ENCODE results near the gene SLC25A41.
"Not testable (repeated sequence)": the region's sequence is repeated elsewhere in the genome, so short reads cannot be mapped to it uniquely, and the experiment has no call there.

The SLC25A41 gene

DNA sequence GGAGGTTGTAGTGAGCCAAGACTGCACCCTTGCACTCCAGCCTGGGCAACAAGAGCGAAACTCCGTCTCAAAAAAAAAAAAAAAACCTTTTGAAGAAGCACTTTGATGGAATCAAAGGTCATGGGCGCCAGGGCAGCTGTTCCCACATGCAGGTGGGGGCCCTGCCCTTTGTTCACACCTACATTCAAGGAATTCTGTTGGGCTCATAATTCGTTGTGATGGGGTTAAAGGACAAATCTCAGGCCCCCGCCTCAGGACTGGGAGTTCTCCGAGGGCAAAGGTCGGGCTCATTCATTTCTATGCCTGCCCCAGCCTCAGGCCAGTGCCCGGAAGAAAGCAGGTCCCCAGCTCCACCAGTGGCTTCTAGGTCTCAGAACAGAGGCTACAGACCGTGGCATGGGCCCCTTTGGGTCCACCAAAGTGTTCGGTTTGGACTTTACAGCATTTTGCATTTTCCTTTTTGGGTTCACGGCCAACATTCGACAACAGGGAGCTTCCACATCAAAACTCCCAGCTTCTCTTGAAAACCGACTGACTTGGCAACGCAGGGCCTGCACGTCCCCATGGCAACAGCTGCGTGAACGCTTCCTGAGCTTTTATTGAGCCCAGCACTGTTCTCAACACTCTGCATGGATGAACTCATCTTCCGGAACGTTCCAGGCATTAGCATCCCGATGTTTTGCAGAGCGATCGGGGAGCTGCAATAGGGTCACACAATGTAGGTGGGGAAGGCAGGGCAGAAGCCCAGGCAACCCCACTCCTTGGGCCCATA lies 30.5 kb downstream of the SLC25A41 start:
- peak; percentile 21 for DNase-seq

DNA sequence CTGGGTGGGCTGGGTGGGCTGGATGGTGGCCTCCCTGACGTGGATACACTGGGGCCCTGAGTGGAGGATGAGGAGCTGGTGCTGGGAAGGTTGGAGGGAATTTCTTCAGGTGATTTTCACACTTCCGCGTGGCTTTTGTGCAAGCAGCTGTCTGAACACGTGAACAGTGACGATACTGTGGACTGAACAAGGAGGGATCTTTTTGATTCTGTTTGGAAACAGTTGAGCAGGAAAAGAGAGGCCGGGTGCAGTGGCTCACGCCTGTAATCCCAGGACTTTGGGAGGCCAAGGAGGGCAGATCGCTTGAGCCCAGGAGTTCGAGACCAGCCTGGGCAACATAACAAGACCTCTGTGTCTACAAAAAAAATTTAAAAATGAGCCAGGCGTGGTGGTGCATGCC lies 31.5 kb downstream of the SLC25A41 start:
- DNase-seq: no peak

DNA sequence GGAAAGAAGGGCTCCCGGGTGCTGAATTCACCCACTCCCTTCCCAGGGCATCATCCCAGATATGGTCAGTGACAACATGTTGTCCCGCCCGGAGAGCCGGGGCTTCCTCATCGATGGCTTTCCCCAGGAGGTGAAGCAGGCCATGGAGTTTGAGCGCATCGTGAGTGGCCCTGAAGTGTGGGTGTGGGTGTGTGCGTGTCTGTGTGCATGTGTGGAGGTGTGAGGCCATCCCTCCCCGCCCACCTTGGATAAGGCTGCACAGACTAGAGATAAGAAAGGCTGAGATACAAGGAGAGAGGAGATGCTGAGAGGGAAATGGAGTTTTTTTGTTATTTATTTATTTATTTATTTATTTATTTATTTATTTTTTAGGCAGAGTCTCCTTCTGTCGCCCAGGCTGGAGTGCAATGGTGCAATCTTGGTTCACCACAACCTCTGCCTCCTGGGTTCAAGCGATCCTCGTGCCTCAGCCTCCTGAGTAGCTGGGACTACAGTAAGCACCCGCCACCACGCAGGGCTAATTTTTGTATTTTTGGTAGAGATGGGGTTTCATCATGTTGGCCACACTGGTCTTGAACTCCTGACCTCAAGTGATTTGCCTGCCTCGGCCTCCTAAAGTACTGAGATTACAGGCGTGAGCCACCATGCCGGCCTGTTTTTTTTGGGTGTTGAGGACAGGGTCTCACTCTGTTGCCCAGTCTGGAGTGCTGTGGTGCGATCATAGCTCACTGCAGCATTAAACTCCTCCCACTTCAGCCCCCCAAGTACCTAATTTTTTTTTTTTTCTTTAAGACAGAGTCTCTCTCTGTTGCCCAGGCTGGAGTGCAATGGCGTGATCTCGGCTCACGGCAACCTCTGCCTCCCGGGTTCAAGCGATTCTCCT lies 33.3 kb downstream of the SLC25A41 start:
- DNase-seq: not testable (repeated sequence)

DNA sequence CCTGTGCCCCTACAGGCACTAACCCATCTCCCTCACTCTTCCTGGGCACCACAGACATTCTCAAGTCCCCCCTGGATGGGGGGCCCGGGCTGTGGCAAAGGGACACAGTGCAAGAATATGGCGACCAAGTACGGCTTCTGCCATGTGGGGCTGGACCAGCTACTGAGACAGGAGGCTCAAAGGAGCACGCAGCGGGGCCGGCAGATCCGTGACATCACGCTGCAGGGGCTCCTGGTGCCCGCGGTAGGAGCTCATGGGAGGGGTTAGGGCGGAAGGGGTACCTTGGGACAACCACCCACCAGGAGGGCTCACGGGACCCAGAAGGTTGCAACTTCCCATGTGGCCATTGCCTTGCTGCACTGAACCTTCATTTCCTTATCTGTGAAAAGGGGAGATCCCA lies 37.3 kb downstream of the SLC25A41 start:
- DNase-seq: no peak

DNA sequence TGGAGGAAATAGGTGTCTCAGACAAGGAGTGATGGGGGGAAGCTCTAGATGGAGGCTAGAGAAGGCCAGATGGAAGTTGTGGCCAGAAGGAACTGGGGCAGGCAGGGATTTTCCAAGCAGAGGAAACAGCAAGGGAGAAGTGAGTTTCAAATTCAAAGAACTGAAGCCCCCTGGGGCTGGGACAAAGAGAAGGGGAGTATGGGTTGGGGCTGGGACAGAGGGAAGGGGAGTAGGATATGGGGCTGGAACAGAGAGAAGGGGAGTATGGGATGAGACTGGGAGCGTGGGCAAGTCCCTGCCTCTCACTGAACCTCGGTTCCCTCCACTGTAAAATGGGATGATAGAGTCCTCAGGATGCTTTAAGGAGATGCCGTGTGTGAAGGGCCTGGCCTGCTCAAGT lies 38.7 kb downstream of the SLC25A41 start:
- DNase-seq: no peak

DNA sequence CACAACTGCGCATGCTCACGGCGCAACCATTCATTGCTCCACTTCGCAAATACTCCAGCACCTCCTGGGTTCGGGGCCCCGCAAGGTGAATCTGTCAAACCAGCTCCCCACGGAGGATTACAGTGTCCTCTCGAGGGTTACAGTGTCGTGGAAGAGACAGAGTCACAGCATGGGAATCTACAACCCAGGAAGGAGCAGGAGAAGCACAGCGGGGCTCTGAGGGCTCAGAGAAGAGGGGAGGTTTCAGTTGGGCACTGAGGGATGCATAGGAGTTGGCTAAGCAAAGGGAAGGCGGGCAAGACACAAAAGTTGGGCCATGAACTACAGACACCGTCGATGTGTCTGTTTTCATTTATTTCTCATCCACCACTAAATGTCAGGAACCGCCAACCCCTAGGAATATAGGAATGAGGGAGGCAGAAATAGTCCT lies 39.6 kb downstream of the SLC25A41 start:
- DNase-seq: no peak

DNA sequence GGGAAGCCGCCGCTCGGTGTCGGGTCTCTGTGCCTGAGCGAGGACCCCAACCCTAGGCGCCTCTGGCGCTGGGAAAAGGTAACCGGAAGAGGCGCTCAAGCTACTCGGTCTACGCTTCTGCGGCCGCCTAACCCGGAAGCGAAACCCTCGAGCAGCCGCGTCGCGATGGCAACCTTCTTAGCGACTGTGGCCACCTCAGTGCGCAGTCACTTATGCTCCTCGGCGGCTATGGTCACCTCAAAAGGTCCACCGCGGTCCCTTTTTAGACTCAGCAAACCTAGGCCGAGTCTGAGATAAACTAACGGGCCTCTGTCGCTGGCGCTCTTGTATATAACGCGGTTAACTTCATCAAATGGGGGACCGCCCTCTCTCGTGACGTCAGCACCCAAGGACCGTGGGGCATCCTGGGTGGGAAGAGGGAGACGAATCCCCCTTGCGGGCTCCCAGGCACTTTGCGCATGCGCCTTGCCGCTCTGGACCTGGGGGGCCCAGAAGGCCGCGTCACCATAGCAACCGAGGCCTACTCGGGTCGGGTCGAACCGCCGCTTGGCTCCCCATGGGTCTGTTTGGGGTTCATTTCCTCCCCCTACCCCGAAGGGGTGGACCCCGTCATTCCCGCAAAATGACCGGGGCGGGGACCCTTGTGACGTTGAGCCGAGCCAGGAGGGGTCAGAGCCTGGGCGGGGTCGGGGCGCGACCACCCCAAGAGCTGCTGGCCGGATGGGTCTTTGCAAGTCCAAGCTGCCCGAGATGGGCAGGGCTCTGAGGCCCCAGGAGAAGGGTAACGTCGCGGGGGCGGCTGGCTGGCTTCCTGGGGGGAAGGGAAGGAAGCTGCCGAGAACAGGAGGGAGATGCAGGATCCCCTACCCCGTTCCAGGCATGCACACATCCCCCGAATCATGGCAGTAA lies 40.2 kb downstream of the SLC25A41 start, which contains the start of gene GTF2F1:
Gene GTF2F1 (minus strand): TSS at position 91 of the 909 bp plus-strand sequence. CDS start 169 bp downstream, outside the sequence.
- DNase-seq: peak; percentile 94

DNA sequence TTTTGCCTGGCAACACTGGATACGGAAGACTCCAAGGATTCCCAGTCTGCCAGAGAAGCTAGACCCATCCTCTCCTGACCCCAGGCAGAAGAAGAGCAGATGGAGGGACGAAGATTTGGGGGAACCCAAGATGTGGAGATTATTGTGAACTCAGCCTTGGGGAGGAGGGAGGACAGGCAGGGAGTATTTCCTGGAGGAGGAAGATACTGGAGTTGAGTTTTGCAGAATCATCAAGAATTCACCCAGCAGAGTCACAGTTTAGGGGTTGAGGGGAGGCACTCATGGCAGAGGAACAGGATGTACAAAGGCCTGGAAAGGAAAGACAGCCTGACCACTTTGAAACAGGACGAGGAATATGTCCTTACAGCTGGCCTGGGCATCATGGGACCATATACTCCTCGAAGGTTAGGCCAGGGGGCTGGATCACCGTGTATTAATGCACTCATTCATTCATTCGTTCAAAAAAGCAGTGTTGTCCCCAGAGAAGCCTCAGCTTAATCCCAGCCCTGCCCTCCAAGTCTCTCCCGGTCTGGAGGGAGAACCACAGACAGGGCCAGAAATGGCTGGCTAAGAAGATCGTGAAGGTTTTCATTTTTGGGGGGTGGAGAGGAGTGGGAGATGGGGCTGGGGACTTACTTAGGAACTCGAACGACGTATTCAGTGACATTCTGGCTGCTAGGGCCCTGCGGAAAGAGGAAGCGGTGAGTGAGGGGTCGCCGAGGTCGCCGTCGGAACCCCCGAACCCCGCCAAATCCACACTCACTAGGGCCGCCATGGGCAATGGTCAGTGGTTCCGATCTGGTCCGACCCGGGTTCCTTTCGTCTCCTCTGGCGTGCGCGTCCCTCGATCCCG lies 41.1 kb downstream of the SLC25A41 start:
- DNase-seq: no peak

DNA sequence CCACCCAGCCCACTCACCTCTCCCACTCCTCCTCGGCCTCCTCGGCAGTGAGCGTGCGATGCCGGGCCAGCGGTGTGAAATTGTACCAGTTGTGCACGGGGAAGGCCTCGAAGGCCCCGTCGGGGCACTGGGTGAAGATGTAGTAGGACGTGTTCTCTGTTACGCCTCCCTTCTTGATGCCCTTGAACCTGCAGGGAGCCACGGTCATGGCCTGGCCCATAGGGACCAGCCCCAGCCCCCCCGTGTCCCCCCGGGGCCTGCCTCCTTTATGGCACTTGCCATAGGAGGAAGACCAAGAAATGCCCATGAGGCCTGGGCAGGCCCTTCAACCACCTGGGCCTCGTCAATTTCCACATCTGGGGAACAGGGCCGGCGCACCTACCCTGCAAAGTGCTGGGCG lies 46.2 kb downstream of the SLC25A41 start:
- no peak for DNase-seq

DNA sequence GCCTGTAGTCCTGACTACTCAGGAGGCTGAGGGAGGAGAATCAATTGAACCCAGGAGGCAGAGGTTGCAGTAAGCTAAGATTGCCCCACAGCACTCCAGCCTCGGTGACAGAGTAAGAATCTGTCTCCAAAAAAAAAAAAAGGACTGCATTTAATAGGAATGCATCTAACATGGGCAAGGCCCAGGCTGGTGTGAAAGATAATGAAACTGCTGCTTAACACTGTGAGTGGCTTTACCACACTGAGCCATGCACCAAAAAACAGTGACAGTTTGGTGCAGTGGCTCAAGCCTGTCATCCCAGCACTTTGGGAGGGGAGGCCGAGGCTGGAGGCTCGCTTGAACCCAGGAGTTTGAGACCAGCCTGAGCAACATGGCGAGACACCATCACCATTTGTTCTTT lies 49.2 kb downstream of the SLC25A41 start:
- no peak for DNase-seq

DNA sequence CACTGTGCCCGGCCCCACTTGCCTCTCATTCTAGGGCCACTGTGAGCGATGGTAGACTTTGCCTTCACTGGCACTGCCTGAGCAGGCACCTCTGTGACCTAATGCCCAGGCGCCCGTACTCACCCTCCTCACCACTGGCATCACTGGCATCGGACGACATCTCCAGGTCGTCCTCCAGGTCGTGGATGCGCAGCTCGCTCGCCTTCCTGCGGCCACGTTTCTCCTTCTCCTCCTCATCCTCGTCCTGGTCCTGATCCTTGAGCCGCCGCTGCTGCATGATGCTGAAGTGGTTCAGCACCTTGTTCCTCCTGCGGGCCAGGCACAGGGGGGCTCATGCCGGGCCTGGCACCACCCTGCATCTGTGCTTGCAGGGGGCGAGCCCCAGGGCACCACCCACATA lies 50.4 kb downstream of the SLC25A41 start:
- no peak for DNase-seq

DNA sequence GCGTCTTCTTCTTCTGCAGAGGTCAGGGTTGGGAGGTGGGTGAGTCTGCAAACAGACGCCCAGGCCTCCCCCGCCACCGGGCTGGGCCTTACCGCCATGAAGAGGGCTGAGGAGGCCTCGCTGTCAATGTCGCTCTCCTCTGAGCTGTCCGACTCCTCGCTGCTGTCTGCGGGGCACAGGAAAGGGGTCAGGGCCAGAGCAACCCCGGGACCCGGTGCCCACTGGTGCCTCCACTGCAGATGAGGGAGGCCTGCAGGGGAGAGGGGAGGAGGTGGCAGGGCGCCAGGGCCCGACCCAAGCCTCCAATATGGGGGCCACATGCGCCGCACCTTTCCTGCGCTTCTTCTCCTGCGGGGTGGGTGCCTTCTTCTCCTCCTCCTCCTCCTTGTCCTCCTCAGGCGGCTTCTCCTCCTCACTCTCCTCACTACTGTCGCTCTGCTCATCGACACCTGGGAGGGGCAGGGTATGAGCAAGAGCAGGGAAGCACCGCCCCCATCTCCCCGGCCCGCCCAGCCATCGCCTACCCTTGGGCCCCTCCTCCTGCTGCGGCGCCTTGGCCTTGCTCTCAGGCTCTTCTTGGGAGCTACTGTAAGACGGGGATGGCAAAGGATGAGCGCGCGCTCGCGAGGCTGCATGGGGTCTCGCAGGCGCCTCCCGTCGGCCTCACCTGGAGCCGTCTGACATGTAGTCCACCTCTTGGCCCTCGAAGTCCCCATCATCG lies 52.4 kb downstream of the SLC25A41 start:
- no peak for DNase-seq

DNA sequence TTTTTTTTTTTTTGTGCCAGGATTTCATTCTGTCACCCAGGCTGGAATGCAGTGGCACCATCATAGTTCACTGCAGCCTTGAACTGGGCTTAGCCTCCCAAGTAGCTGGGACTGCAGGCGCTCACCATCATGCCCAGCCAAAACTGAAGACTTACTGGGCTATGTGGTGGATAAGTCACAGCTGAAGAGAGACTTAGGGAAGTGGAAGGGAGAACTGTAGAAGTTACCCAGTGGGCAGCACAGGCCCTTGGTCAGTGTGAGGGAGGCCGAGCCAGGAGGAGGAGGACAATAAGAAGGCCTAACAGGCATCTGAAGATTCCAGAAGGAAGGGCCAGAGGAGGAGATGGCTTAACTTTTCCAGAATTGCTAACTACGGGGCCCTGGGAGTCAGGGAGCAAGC lies 53.8 kb downstream of the SLC25A41 start:
- no peak for DNase-seq

DNA sequence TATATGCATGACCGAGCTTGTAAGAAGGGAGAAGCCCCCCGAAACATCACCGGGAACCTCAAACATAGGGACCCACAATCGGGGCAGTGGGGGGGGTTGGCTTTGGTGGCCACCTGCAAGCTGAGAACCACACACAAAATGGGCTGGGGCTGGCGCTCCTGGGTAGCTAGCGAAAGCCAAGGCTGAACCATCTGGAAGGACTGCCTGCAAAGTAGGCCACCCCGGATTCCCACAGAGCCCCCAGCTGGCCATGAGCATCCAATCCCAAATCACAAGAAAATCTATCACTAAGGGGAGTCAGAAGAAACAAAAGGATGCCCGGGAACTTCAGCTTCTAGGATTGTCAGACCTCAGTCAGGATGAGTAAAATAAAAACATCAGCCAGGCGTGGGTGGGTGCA lies 55.1 kb downstream of the SLC25A41 start:
- DNase-seq: no peak

DNA sequence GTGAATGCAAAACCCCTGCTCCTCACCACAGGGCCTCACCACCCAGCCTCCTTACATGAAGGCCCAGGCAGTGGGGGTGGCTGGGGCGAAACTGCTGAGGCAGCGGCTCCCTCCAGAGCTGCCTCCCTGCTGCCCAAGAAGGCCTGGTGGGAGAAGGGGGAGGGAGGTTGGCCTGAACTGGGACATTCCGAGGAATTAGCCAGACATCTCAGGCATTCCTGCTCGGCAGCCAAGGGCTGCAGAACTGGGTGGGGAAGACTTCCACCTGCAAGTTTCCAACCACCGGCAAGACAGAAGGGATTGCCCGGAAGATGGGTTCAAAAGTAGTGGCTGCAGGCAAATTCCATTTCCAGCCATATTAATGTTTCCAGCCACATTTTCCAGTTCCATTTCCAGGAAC lies 55.5 kb downstream of the SLC25A41 start:
- DNase-seq: no peak

DNA sequence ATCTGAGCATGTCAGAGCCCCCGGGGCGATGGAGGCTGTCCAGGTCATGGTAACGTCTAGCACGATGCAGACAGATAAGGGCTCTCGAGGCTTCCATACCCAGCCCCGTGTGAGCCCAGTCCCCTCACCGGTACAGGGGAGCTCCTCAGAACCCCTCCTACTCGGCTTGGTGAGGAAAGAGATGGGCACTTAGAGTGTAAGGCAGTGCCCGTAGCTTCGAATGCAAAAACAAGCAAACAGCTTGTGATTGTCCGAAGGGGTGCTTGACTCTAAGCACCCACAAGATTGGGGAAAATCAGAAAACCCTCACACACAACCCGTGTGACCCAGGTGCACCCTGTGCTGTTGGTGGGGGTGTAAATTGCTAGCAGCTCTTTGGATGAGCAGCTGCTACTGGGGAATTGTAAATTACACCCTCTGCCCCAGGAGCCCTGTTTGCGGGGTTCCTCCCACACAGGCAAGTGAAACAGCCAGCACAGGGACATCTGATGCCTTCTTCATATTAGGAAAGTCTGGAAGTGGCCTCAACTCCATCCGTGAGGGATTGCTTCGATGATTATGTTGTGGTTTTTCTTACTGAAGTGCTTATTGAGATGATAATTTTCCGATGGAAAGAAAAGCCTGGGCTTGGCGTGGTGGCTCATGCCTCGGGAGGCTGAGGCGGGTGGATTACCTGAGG lies 56.9 kb downstream of the SLC25A41 start:
- no peak for DNase-seq
